GM12878 (cell line): ENCODE measurements around the gene GPR107. TPM values are rescaled to one million over a fixed set of nuclear protein-coding genes. Genes with fewer than 3 reads are reported as not detected.

ENCODE experiments used
- BMI1 ChIP-seq: fragments of 450-650 bp; IDR thresholded peaks from 2 replicates; pipeline ENCODE4 v1.6.1; 2016; ENCODE audit warnings: mild to moderate bottlenecking, moderate library complexity, borderline replicate concordance
- EED ChIP-seq: sonication (generic); IDR thresholded peaks from 2 replicates; pipeline ENCODE4 v1.6.1; 2016; ENCODE audit warnings: antibody characterized with exemption, low read depth
- NFYA ChIP-seq: IDR thresholded peaks from 2 replicates; pipeline ENCODE4 v1.6.1; 2011; ENCODE audit warnings: low read depth, mild to moderate bottlenecking, low read length, improper control_type of control experiment, borderline replicate concordance
- POLR2AphosphoS5 ChIP-seq: IDR thresholded peaks from 2 replicates; pipeline ENCODE4 v1.6.1; 2011; ENCODE audit warnings: mild to moderate bottlenecking, low read length, inconsistent platforms
- SPI1 ChIP-seq: IDR thresholded peaks from 2 replicates; pipeline ENCODE4 v1.6.1; 2011; ENCODE audit warnings: low read depth, mild to moderate bottlenecking, low read length, moderate library complexity, borderline replicate concordance; ENCODE audit not compliant: insufficient read depth
- TCF12 ChIP-seq: IDR thresholded peaks from 2 replicates; pipeline ENCODE4 v1.6.1; 2011; ENCODE audit warnings: low read depth, mild to moderate bottlenecking, low read length
- WRNIP1 ChIP-seq: IDR thresholded peaks from 2 replicates; pipeline ENCODE4 v1.6.1; 2011; ENCODE audit warnings: low read depth, low read length, improper control_type of control experiment, borderline replicate concordance
- polyA plus RNA-seq, 11 experiments: library from polyadenylated mRNA; depleted of rRNA in 4 of 11; unstranded in 6 of 11; stranded (reverse) in 5 of 11; fragments of >200 nt; fragmentation: Nextera tagmentation in 4 of 11; fragmentation: Illumina TruSeq in 1 of 11; extraction: Ambion mirVana in 4 of 11; extraction: Trizol in 1 of 11; gene quantifications; 1 replicate in 1 of 11; 2 replicates in 10 of 11; pipeline versions ENCODE4 v1.2.1 to v1.2.3, GENCODE V29; 2011 to 2016; ENCODE audit warnings: inconsistent platforms in 2 of 11, missing spikeins in 2 of 11, low read depth in 1 of 11
- total RNA-seq, 4 experiments: library from RNA; depleted of rRNA in 3 of 4; stranded (reverse); fragments of >200 nt in 3 of 4; fragmentation: Illumina TruSeq in 1 of 4; extraction: Trizol in 1 of 4; gene quantifications; 2 replicates each; pipeline versions ENCODE4 v1.2.1 to v1.2.3, GENCODE V29; 2013 to 2021
- TF ChIP-seq, protein P1 (sequence below): IDR thresholded peaks from 2 replicates; pipeline ENCODE4 v1.6.1; 2012; ENCODE audit warnings: mild to moderate bottlenecking, low read depth, low read length
- TF ChIP-seq, protein P2 (sequence below): IDR thresholded peaks from 2 replicates; pipeline ENCODE4 v1.6.1; 2012; ENCODE audit warnings: low read length, inconsistent platforms

Gene GPR107
- total and polyA plus RNA-seq, 10 of the 15 experiments (the other 5 are each of a cell fraction or from before 2014, with no cell fraction given), result 2.7 to 21.4 (median 10.6) TPM

DNA sequence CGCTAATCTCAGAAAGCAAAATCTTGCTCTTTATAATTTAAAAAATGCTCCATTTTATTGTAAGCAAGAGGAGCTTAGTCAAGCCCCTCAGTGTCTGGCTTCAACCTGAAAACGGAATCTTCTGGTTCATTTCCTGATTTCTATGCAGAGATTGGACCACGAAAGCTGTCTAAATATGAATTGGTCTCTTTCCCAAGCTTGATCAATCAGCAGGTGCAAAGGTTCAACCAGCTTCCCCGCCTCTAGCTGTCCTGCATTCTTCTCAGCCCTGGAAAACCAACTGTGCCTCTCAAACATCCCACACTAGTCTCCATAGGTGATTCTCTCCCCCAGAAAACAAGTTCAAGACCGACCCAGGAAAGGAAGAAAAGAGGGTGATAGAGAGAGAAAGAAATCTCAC is 45.2 kb upstream of the GPR107 start (continued):
- TF ChIP-seq, protein P1, sequence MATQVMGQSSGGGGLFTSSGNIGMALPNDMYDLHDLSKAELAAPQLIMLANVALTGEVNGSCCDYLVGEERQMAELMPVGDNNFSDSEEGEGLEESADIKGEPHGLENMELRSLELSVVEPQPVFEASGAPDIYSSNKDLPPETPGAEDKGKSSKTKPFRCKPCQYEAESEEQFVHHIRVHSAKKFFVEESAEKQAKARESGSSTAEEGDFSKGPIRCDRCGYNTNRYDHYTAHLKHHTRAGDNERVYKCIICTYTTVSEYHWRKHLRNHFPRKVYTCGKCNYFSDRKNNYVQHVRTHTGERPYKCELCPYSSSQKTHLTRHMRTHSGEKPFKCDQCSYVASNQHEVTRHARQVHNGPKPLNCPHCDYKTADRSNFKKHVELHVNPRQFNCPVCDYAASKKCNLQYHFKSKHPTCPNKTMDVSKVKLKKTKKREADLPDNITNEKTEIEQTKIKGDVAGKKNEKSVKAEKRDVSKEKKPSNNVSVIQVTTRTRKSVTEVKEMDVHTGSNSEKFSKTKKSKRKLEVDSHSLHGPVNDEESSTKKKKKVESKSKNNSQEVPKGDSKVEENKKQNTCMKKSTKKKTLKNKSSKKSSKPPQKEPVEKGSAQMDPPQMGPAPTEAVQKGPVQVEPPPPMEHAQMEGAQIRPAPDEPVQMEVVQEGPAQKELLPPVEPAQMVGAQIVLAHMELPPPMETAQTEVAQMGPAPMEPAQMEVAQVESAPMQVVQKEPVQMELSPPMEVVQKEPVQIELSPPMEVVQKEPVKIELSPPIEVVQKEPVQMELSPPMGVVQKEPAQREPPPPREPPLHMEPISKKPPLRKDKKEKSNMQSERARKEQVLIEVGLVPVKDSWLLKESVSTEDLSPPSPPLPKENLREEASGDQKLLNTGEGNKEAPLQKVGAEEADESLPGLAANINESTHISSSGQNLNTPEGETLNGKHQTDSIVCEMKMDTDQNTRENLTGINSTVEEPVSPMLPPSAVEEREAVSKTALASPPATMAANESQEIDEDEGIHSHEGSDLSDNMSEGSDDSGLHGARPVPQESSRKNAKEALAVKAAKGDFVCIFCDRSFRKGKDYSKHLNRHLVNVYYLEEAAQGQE, result no peak
- TF ChIP-seq NFYA, result no peak
- TF ChIP-seq WRNIP1, result 0 out of 2 replicates have a peak, but pooled peaks have one; percentile 23
- 0 out of 2 replicates have a peak, but pooled peaks have one; percentile 26 for TF ChIP-seq BMI1
- TF ChIP-seq EED, result no peak
- no peak for TF ChIP-seq POLR2AphosphoS5
- TF ChIP-seq TCF12, result 0 out of 2 replicates have a peak, but pooled peaks have one; percentile 30
- TF ChIP-seq SPI1, result peak; percentile 26; the same call in 1 of the 2 replicates
- TF ChIP-seq, protein P2, sequence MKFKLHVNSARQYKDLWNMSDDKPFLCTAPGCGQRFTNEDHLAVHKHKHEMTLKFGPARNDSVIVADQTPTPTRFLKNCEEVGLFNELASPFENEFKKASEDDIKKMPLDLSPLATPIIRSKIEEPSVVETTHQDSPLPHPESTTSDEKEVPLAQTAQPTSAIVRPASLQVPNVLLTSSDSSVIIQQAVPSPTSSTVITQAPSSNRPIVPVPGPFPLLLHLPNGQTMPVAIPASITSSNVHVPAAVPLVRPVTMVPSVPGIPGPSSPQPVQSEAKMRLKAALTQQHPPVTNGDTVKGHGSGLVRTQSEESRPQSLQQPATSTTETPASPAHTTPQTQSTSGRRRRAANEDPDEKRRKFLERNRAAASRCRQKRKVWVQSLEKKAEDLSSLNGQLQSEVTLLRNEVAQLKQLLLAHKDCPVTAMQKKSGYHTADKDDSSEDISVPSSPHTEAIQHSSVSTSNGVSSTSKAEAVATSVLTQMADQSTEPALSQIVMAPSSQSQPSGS, result no peak
